Karpas-422 (cell line): Measurements from ENCODE around the gene LHFPL4. TPM values are rescaled to one million over a fixed set of nuclear protein-coding genes. Genes with fewer than 3 reads are reported as not detected.

Experiments
- DNase-seq: peaks from one replicate; pipeline ENCODE4 v3.0.0-alpha.2; 2015
- H2AFZ ChIP-seq: fragments of 200-600 bp; sonication (generic); 2 replicates; pipeline ENCODE4 v1.6.1; 2014; ENCODE audit warnings: antibody characterized with exemption, low read length, mixed read lengths
- H3K27ac ChIP-seq: fragments of 200-600 bp; sonication (generic); 2 replicates; pipeline ENCODE4 v1.5.1; 2014; ENCODE audit warnings: mild to moderate bottlenecking, low read length, moderate library complexity
- H3K27me3 ChIP-seq: fragments of 200-600 bp; sonication (generic); 2 replicates; pipeline ENCODE4 v1.6.1; 2014; ENCODE audit warnings: low read length, mixed read lengths
- H3K36me3 ChIP-seq: fragments of 200-600 bp; sonication (generic); 2 replicates; pipeline ENCODE4 v1.6.1; 2014; ENCODE audit warnings: low read length, mixed read lengths; ENCODE audit not compliant: insufficient read depth
- H3K4me1 ChIP-seq: fragments of 200-600 bp; sonication (generic); 2 replicates; pipeline ENCODE4 v1.6.1; 2014; ENCODE audit warnings: mild to moderate bottlenecking, low read length, mixed read lengths
- H3K4me2 ChIP-seq: fragments of 200-600 bp; sonication (generic); 2 replicates; pipeline ENCODE4 v1.6.1; 2014; ENCODE audit warnings: low read length, low read depth, mild to moderate bottlenecking; ENCODE audit not compliant: poor library complexity, severe bottlenecking
- H3K4me3 ChIP-seq: fragments of 200-600 bp; sonication (generic); 2 replicates; pipeline ENCODE4 v1.5.1; 2014; ENCODE audit warnings: mild to moderate bottlenecking, antibody characterized with exemption, low read length, mixed read lengths
- H3K79me2 ChIP-seq: fragments of 200-600 bp; sonication (generic); 2 replicates; pipeline ENCODE4 v1.6.1; 2014; ENCODE audit warnings: mild to moderate bottlenecking, low read length, mixed read lengths
- H3K9ac ChIP-seq: fragments of 200-600 bp; sonication (generic); 2 replicates; pipeline ENCODE4 v1.6.0; 2014; ENCODE audit warnings: low read length
- H3K9me2 ChIP-seq: fragments of 200-600 bp; sonication (generic), shearing (Covaris generic); replicated peaks from 2 replicates; pipeline ENCODE4 v1.6.0; 2014; ENCODE audit warnings: mild to moderate bottlenecking, low read length, moderate library complexity; ENCODE audit not compliant: insufficient read depth
- H3K9me3 ChIP-seq: fragments of 300-700, 200-600 bp; sonication (generic); 2 replicates; pipeline ENCODE4 v1.6.1; 2014; ENCODE audit warnings: low read length, mixed read lengths
- H4K20me1 ChIP-seq: fragments of 200-600 bp; sonication (generic); 2 replicates; pipeline ENCODE4 v1.6.1; 2014; ENCODE audit warnings: mild to moderate bottlenecking, antibody characterized with exemption, low read length, low read depth; ENCODE audit not compliant: insufficient read depth
- total RNA-seq: library from RNA; depleted of rRNA; stranded (reverse); fragments of >200 nt; shearing (Covaris generic); gene quantifications from 2 replicates; pipeline ENCODE4 v1.2.3, GENCODE V29; 2014; ENCODE audit warnings: low replicate concordance

LHFPL4 gene
- total RNA-seq, 1 experiment from 2014 or later = not detected

DNA sequence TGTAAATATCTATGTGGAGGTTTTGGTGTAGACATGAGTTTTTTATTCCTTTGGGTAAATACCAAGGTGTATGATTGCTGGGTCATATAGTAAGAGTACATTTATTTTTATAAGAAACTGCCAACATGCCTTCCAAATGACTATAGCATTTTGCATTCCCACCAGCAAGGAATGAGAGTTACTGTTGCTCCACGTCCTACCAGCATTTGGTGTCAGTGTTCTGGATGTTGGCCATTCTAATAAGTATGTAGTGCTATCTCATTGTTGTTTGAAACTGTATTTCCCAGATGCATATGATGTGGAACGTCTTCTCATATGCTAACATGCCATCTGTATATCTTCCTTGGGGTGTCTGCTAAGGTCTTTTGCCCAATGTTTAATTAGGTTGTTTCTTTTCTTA is 38.7 kb downstream of the LHFPL4 start:
- H3K9me2 ChIP-seq = no peaks in the 10 kb centered on the region
- H4K20me1 ChIP-seq = no peaks in the 10 kb centered on the region
- H2AFZ ChIP-seq = no peak overlapping the region
- H3K4me1 ChIP-seq = no peaks in the 10 kb centered on the region
- no peak for DNase-seq
- H3K4me3 ChIP-seq = no peak overlapping the region
- no peak overlapping the region for H3K27ac ChIP-seq
- no peaks in the 10 kb centered on the region for H3K9me3 ChIP-seq
- H3K4me2 ChIP-seq = no peak overlapping the region
- H3K27me3 ChIP-seq = no peaks in the 10 kb centered on the region
- H3K9ac ChIP-seq = no peak overlapping the region
- no peaks in the 10 kb centered on the region for H3K36me3 ChIP-seq
- no peaks in the 10 kb centered on the region for H3K79me2 ChIP-seq

DNA sequence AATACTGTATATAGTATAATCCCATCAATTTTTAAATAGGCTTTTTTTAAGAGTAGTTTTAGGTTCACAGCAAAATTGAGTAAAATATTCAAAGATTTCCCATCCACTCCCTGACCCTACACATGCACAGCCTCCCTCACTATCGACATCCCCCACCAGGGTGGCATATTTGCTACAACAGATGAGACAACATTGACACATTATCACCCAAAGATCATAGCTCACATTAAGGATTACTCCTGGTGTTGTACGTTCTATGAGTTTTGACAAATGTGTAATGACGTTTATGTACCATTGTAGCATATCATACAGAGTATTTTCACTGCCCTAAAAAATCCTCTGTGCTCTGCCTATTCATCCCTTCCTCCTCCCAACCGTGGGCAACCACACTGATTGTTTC is 39.3 kb downstream of the LHFPL4 start:
- Histone ChIP-seq H3K36me3 (no peaks in the 10 kb centered on the region), H3K9me3 (no peaks in the 10 kb centered on the region), H3K79me2 (no peaks in the 10 kb centered on the region), H2AFZ (no peak overlapping the region), H4K20me1 (no peaks in the 10 kb centered on the region), H3K27me3 (no peaks in the 10 kb centered on the region), H3K9me2 (no peaks in the 10 kb centered on the region), H3K4me3 (no peak overlapping the region), H3K4me1 (no peaks in the 10 kb centered on the region), H3K4me2 (no peak overlapping the region), H3K27ac (no peak overlapping the region), H3K9ac (no peak overlapping the region)
- no peak for DNase-seq

DNA sequence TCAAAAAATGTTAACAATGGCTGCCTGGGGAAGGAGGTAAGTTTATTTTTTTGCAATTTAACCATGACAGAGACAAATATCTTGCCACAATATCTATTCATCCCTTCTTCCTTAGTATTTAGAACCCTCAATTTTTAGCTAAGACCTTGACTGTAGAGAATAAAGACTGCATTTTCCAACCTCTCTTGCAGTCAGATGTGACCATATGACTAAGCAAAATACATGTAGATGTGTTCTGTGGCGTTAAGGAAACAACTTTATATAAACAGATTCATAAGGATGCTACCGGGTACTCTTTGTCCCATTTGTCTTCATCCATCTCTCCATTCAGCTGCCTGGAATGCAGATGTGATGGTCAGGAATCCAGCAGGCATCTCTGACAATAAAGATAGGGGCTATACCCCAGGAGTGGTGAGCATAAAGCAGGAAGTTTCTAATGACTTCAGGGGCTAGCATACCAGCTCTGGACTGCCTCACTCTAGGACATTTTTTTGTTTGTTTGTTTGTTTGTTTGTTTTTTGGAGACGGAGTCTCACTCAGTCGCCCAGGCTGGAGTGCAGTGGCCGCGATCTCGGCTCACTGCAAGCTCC is 41.1 kb downstream of the LHFPL4 start:
- no peak overlapping the region for H3K4me2 ChIP-seq
- H2AFZ ChIP-seq = no peak overlapping the region
- DNase-seq = no peak

DNA sequence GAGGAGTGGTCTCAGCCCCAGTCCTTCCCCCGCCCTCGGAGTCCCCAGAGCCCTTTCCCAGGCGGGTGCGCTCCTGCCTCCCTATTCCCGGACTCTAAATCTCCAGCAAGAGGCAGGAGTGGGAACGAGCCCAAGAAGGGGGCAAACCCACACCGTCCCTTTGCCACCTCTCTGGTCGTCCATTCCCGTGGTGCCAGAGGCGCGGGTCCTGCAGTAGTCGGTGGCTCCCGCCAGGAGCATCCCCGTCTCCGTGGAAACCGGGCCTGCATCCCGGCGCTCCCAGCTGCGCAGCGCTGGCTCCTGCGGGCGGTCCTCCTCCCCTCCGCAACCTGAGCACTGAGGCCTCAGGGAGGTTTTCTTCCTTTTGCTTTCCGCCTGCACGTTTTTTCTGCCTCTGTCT is 44.8 kb downstream of the LHFPL4 start:
- H3K27ac ChIP-seq = no peak overlapping the region
- no peaks in the 10 kb centered on the region for H3K36me3 ChIP-seq
- H3K4me1 ChIP-seq = peaks cover 4% of the 10 kb centered on the region; the same call in 1 of the 2 replicates
- H3K9me3 ChIP-seq = no peaks in the 10 kb centered on the region
- H3K9me2 ChIP-seq = no peaks in the 10 kb centered on the region
- DNase-seq = no peak
- H2AFZ ChIP-seq = no peak overlapping the region
- no peaks in the 10 kb centered on the region for H3K79me2 ChIP-seq
- no peaks in the 10 kb centered on the region for H3K27me3 ChIP-seq
- no peak overlapping the region for H3K4me2 ChIP-seq
- no peaks in the 10 kb centered on the region for H4K20me1 ChIP-seq
- no peak overlapping the region for H3K9ac ChIP-seq
- H3K4me3 ChIP-seq = no peak overlapping the region

More for the DNA sequence above, 41.1 kb downstream of the LHFPL4 start:
- Histone ChIP-seq H4K20me1 (no peaks in the 10 kb centered on the region), H3K4me3 (no peak overlapping the region), H3K9me3 (no peaks in the 10 kb centered on the region), H3K36me3 (no peaks in the 10 kb centered on the region), H3K79me2 (no peaks in the 10 kb centered on the region), H3K9me2 (no peaks in the 10 kb centered on the region), H3K27me3 (no peaks in the 10 kb centered on the region), H3K4me1 (no peaks in the 10 kb centered on the region), H3K27ac (no peak overlapping the region), H3K9ac (no peak overlapping the region)

DNA sequence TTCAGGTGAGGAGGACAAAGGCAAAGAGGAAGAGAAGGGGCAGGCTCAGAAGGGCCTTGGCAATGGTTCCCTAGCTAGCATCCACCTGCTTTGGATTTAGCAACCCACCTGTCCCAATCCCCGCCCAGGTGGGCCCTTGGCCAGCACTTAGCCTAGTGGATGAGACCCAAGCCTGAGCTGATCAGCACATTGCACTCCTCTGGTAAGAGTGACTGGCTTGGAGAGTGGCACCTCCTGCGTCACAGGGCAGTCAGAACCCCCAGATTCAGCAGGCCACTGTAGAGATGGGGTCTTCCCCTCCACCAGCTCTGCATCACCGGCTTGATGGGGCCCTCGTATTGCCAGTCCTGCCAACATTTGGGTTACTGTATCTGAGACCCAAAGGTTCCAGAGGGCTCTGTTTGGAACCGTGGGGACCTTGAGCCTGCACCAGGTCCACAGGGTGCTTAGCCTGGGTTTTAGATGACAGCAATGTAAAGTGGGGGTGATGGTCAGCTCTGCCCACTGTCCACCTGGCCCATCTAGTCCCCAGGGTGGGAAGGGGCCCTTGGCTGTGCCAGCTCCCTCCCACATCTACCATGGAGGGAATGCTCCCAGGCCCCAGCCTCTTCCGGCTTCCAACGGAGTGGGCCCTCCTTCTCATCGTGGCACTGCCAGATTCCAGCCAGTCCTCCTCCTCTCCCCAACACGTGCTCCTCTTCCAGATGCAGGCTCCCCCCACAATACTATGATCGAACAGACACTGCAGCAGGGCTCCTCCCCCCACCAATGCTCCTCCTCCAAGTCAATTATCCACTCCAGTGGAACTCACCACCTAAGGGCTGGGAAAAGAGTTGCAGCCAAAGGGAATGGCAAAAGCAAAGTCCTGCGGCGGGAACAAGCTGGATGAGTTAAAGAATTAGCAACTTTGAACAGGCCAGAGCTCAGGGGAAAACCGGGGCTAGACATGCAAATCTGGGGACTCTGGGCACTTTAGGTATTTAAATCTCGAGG is 45.7 kb downstream of the LHFPL4 start:
- no peak overlapping the region for H3K4me2 ChIP-seq
- no peaks in the 10 kb centered on the region for H4K20me1 ChIP-seq
- no peak overlapping the region for H3K27ac ChIP-seq
- no peaks in the 10 kb centered on the region for H3K9me2 ChIP-seq
- no peaks in the 10 kb centered on the region for H3K36me3 ChIP-seq
- H3K79me2 ChIP-seq = no peaks in the 10 kb centered on the region
- no peaks in the 10 kb centered on the region for H3K9me3 ChIP-seq
- no peaks in the 10 kb centered on the region for H3K27me3 ChIP-seq
- H2AFZ ChIP-seq = no peak overlapping the region
- H3K9ac ChIP-seq = no peak overlapping the region
- H3K4me3 ChIP-seq = no peak overlapping the region
- no peak for DNase-seq
- peaks cover 4% of the 10 kb centered on the region; the same call in 1 of the 2 replicates for H3K4me1 ChIP-seq

DNA sequence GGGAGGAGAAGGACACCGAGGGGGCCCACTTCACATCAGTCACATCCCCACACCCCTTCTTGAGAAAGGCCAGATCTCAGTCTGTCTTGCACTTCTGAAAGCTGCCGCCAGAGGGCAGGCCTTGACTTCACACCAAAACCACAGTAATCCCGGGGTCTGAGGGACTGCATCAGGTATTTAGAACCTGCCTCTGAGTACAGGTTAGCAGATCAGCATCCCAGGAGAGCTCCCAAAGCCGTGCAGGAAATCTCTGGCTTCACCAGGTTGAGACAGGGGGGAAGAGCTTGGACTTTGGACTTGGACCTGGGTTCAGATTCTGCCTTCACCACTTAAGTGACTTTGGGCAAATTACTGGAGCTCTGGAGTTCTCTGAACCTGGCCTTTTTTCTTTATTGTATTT is 50.3 kb downstream of the LHFPL4 start:
- peaks cover 14% of the 10 kb centered on the region; the same call in 1 of the 2 replicates for H4K20me1 ChIP-seq
- peaks cover 8% of the 10 kb centered on the region for H3K4me1 ChIP-seq

DNA sequence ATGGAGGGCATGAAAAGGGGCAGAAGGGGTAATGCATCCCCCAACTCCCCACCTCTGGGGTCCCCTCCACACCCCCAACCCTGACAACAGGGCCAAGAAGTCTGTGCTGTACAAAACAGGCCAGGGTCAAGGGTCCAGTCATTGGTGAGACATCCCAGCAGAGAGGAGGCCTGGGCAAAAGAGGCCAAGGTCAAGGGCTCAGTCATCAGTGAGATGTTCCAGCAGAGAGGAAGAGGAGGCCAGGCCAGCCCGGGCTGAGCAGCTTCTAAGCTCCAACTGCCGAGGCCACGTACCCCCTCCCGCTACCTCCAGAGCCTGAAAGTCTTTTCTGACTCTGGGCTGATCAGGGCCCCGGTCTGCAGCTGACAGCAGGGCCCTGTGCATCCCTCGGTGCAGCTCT is 52.4 kb downstream of the LHFPL4 start:
- Histone ChIP-seq H3K4me1 (peaks cover 8% of the 10 kb centered on the region), H2AFZ (no peak overlapping the region), H3K9me3 (no peaks in the 10 kb centered on the region)

More for the DNA sequence above, 50.3 kb downstream of the LHFPL4 start:
- H3K27me3 ChIP-seq = no peaks in the 10 kb centered on the region
- no peak overlapping the region for H2AFZ ChIP-seq
- H3K79me2 ChIP-seq = no peaks in the 10 kb centered on the region
- H3K27ac ChIP-seq = no peak overlapping the region
- H3K4me2 ChIP-seq = no peak overlapping the region
- H3K4me3 ChIP-seq = no peak overlapping the region
- DNase-seq = peak; percentile 93
- H3K36me3 ChIP-seq = no peaks in the 10 kb centered on the region
- no peaks in the 10 kb centered on the region for H3K9me3 ChIP-seq
- H3K9ac ChIP-seq = no peak overlapping the region
- no peaks in the 10 kb centered on the region for H3K9me2 ChIP-seq

More for the DNA sequence above, 52.4 kb downstream of the LHFPL4 start:
- Histone ChIP-seq H4K20me1 (peaks cover 14% of the 10 kb centered on the region; the same call in 1 of the 2 replicates), H3K4me2 (no peak overlapping the region), H3K27me3 (no peaks in the 10 kb centered on the region), H3K4me3 (no peak overlapping the region), H3K79me2 (no peaks in the 10 kb centered on the region), H3K36me3 (no peaks in the 10 kb centered on the region), H3K9ac (no peak overlapping the region), H3K9me2 (no peaks in the 10 kb centered on the region), H3K27ac (no peak overlapping the region)
- DNase-seq = no peak
